Measurements from ENCODE around the gene DOCK11. TPM values are rescaled to one million over a fixed set of nuclear protein-coding genes. Genes with fewer than 3 reads are reported as not detected.
"Not testable (repeated sequence)": the region's sequence is repeated elsewhere in the genome, so short reads cannot be mapped to it uniquely, and the experiment has no call there.

Gene DOCK11
- total and polyA plus RNA-seq, 2 donors (not counting 3 experiments of a cell fraction or from before 2014, with no cell fraction given): 0.37 to 0.86 TPM

- Histone ChIP-seq H4K20me1 (replicated peaks; ENCODE audit: control insufficient read depth, extremely low read depth, insufficient read depth, low read length) (no peaks in the 10 kb centered on the region), H3K4me3 (replicated peaks in 1 of 3; ENCODE audit: insufficient read depth in 1 of 3, low read depth in 1 of 3, low read length in 3 of 3) (no peak overlapping the region), H3K9ac (replicated peaks; ENCODE audit: extremely low read depth, insufficient read depth, low read length) (no peak overlapping the region), H3K4me1 (ENCODE audit: control insufficient read depth, extremely low read depth, insufficient read depth, low read length) (no peaks in the 10 kb centered on the region), H3K27ac (ENCODE audit: insufficient read depth, low read depth, low read length) (no peak overlapping the region), H3K9me3 (replicated peaks; ENCODE audit: control insufficient read depth, insufficient read depth, low read length) (no peaks in the 10 kb centered on the region), H3K36me3 (ENCODE audit: control insufficient read depth in 2 of 2, extremely low read depth in 1 of 2, insufficient read depth in 2 of 2, low read length in 2 of 2) (no peaks in the 10 kb centered on the region), H3K4me2 (ENCODE audit: insufficient read depth, low read length) (no peak overlapping the region), H3K27me3 (ENCODE audit: control insufficient read depth in 2 of 2, insufficient read depth in 2 of 2, low read length in 2 of 2) (no peaks in the 10 kb centered on the region), H3K79me2 (ENCODE audit: control insufficient read depth, insufficient read depth, low read length) (no peaks in the 10 kb centered on the region), H2AFZ (ENCODE audit: low read depth, low read length) (no peak overlapping the region), H3K9me1 (replicated peaks; ENCODE audit: control insufficient read depth, extremely low read depth, insufficient read depth, low read length) (no peaks in the 10 kb centered on the region)
- dilution Hi-C loops (cut with MboI; ENCODE audit: extremely low pct_ligation_motif_present, low sequenced_read_pairs): no loop called here
- intact Hi-C loops (cut with micrococcal nuclease): no loop called here
- TF ChIP-seq POLR2A (IDR thresholded peaks at IDR 0.05; ENCODE audit: low read depth, low read length) (no peak), GATA2 (IDR thresholded peaks at IDR 0.05; ENCODE audit: insufficient read depth, insufficient read length, low read depth, low read length) (no peak), POLR2AphosphoS5 (IDR thresholded peaks at IDR 0.05; ENCODE audit: insufficient read depth, low read depth, low read length) (no peak), EZH2 (IDR thresholded peaks at IDR 0.05; ENCODE audit: borderline replicate concordance, low read depth, low read length, severe bottlenecking) (no peak), MAX (IDR thresholded peaks at IDR 0.05; ENCODE audit: insufficient read depth, insufficient read length) (no peak), CTCF (IDR thresholded peaks at IDR 0.05; ENCODE audit: extremely low read depth in 1 of 2, insufficient read depth in 1 of 2, low read depth in 1 of 2, low read length in 2 of 2) (no peak), JUN (IDR thresholded peaks at IDR 0.05; ENCODE audit: borderline replicate concordance, insufficient read depth, insufficient read length, low read depth) (no peak), FOS (IDR thresholded peaks at IDR 0.05; ENCODE audit: borderline replicate concordance, insufficient read depth, low read length) (no peak), MYC (IDR thresholded peaks at IDR 0.05; ENCODE audit: low read depth, low read length) (no peak)
- no peak for DNase-seq (ENCODE audit: low read depth, low spot score)
- POLR2A ChIA-PET: no interaction called here
- CTCF ChIA-PET: interaction anchor here (0.9 kb wide), 1 partner anchor 7 kb away, joined by 3 read pairs; no protein-coding TSS in a partner anchor
- BruUV-seq (replicated peaks): no TSS peak
- FAIRE-seq: no peak
These were observed 11.3 kb upstream of the DOCK11 start for GRCh38 chrX:118484216-118484903.

GRCh38 chrX:118486693-118487092 is 8.9 kb upstream of the DOCK11 start:
- BruUV-seq (replicated peaks); H3K36me3 ChIP-seq (ENCODE audit: control insufficient read depth in 2 of 2, extremely low read depth in 1 of 2, insufficient read depth in 2 of 2, low read length in 2 of 2); H3K4me3 ChIP-seq (replicated peaks in 1 of 3; ENCODE audit: insufficient read depth in 1 of 3, low read depth in 1 of 3, low read length in 3 of 3); DNase-seq (ENCODE audit: low read depth, low spot score); H4K20me1 ChIP-seq (replicated peaks; ENCODE audit: control insufficient read depth, extremely low read depth, insufficient read depth, low read length); dilution Hi-C loops (cut with MboI; ENCODE audit: extremely low pct_ligation_motif_present, low sequenced_read_pairs); H2AFZ ChIP-seq (ENCODE audit: low read depth, low read length); FAIRE-seq; H3K27me3 ChIP-seq (ENCODE audit: control insufficient read depth in 2 of 2, insufficient read depth in 2 of 2, low read length in 2 of 2); H3K9me3 ChIP-seq (replicated peaks; ENCODE audit: control insufficient read depth, insufficient read depth, low read length); H3K4me2 ChIP-seq (ENCODE audit: insufficient read depth, low read length); H3K27ac ChIP-seq (ENCODE audit: insufficient read depth, low read depth, low read length); H3K9ac ChIP-seq (replicated peaks; ENCODE audit: extremely low read depth, insufficient read depth, low read length); H3K4me1 ChIP-seq (ENCODE audit: control insufficient read depth, extremely low read depth, insufficient read depth, low read length); H3K9me1 ChIP-seq (replicated peaks; ENCODE audit: control insufficient read depth, extremely low read depth, insufficient read depth, low read length); POLR2A ChIA-PET; intact Hi-C loops (cut with micrococcal nuclease); H3K79me2 ChIP-seq (ENCODE audit: control insufficient read depth, insufficient read depth, low read length); CTCF ChIA-PET: not testable (repeated sequence)
